Measurements from ENCODE around the gene ACTL6B. TPM values are rescaled to one million over a fixed set of nuclear protein-coding genes. Genes with fewer than 3 reads are reported as not detected.

The ACTL6B gene
- total RNA-seq, 1 experiment from 2014 or later = 1.3 TPM

GRCh38 chr7:100678291-100678984 is 22.2 kb upstream of the ACTL6B start:
- CTCF ChIA-PET = interaction anchor here (1.2 to 2.9 kb wide), 6 partner anchors 12 to 66 kb away, joined by 5 to 15 read pairs (median 5); partner anchors contain the start of genes MOSPD3 and POP7
- ATAC-seq = no peak
- POLR2A ChIA-PET = interaction anchor here (0.6 to 2.0 kb wide), 3 partner anchors 27 to 174 kb away, joined by 3 to 9 read pairs (median 3); partner anchors contain the start of genes POP7 and SLC12A9
- Mint-ChIP-seq H3K27ac (peak overlapping the region; percentile 66), H3K4me1 (peaks cover 11% of the 10 kb centered on the region), H3K36me3 (peaks cover 17% of the 10 kb centered on the region), H3K27me3 (ENCODE audit: low read depth) (no peaks in the 10 kb centered on the region), H3K4me3 (no peak overlapping the region; the same call in 1 of the 2 replicates), H3K9me3 (no peaks in the 10 kb centered on the region)
- DNase-seq (ENCODE audit: low spot score) = no peak
- no peak for TF ChIP-seq SMAD4 (CRISPR knock-in tag; IDR thresholded peaks at IDR 0.05)
- TF ChIP-seq ZNF532 (CRISPR knock-in tag; IDR thresholded peaks at IDR 0.05; ENCODE audit: borderline replicate concordance) = 0 out of 2 replicates have a peak, but pooled peaks have one; percentile 14
- no peak for TF ChIP-seq AR (CRISPR knock-in tag; IDR thresholded peaks at IDR 0.05)
- TF ChIP-seq FOXP4 (CRISPR knock-in tag; IDR thresholded peaks at IDR 0.05) = no peak
- TF ChIP-seq NFATC4 (CRISPR knock-in tag; IDR thresholded peaks at IDR 0.05) = 0 out of 2 replicates have a peak, but pooled peaks have one; percentile 63
- no peak for TF ChIP-seq MXD4 (CRISPR knock-in tag; IDR thresholded peaks at IDR 0.05; ENCODE audit: borderline replicate concordance)
- no peak for TF ChIP-seq NR2C2 (CRISPR knock-in tag; IDR thresholded peaks at IDR 0.05)
- TF ChIP-seq ZNF416 (CRISPR knock-in tag; IDR thresholded peaks at IDR 0.05) = 0 out of 2 replicates have a peak, but pooled peaks have one; percentile 28
- TF ChIP-seq CBFB (CRISPR knock-in tag; IDR thresholded peaks at IDR 0.05; ENCODE audit: low read depth) = no peak

- no peak overlapping the region; the same call in 1 of the 2 replicates for H3K4me3 Mint-ChIP-seq
- ChIA-PET POLR2A (interaction anchor here (0.6 to 2.0 kb wide), 5 partner anchors 11 to 175 kb away, joined by 3 to 9 read pairs (median 3); partner anchors contain the start of genes POP7 and SLC12A9), CTCF (interaction anchor here (0.9 to 4.1 kb wide), 7 partner anchors 13 to 65 kb away, joined by 3 to 18 read pairs (median 5); partner anchors contain the start of gene MOSPD3)
- H3K27ac Mint-ChIP-seq = no peak overlapping the region
- no peak for DNase-seq (ENCODE audit: low spot score)
- peaks cover 6% of the 10 kb centered on the region for H3K27me3 Mint-ChIP-seq (ENCODE audit: low read depth)
- 0 out of 2 replicates have a peak, but pooled peaks have one; percentile 20 for TF ChIP-seq ATF1 (CRISPR knock-in tag; IDR thresholded peaks at IDR 0.05)
- TF ChIP-seq SP1 (CRISPR knock-in tag; conservative IDR thresholded peaks at IDR 0.05) = no peak
- no peak for TF ChIP-seq RORB (CRISPR knock-in tag; IDR thresholded peaks at IDR 0.05)
- TF ChIP-seq MLX (CRISPR knock-in tag; IDR thresholded peaks at IDR 0.05) = 0 out of 2 replicates have a peak, but pooled peaks have one; percentile 24
- no peak for TF ChIP-seq ZNF425 (CRISPR knock-in tag; conservative IDR thresholded peaks at IDR 0.05)
- peaks cover 11% of the 10 kb centered on the region for H3K4me1 Mint-ChIP-seq
- H3K9me3 Mint-ChIP-seq = no peaks in the 10 kb centered on the region
- ATAC-seq = no peak
- H3K36me3 Mint-ChIP-seq = peaks cover 14% of the 10 kb centered on the region
Measured at GRCh38 chr7:100677308-100678267, 21.3 kb upstream of the ACTL6B start.
